Activated CD4-positive, alpha-beta T cell treated with anti-CD3 and anti-CD28 coated beads for 48 hours (primary cell): ENCODE measurements around the gene FBXO24.
"Not testable (repeated sequence)": the region's sequence is repeated elsewhere in the genome, so short reads cannot be mapped to it uniquely, and the experiment has no call there.

Source experiments
- DNase-seq: peaks from one replicate; pipeline ENCODE4 v3.0.0-alpha.2; 2020

FBXO24 gene

DNA sequence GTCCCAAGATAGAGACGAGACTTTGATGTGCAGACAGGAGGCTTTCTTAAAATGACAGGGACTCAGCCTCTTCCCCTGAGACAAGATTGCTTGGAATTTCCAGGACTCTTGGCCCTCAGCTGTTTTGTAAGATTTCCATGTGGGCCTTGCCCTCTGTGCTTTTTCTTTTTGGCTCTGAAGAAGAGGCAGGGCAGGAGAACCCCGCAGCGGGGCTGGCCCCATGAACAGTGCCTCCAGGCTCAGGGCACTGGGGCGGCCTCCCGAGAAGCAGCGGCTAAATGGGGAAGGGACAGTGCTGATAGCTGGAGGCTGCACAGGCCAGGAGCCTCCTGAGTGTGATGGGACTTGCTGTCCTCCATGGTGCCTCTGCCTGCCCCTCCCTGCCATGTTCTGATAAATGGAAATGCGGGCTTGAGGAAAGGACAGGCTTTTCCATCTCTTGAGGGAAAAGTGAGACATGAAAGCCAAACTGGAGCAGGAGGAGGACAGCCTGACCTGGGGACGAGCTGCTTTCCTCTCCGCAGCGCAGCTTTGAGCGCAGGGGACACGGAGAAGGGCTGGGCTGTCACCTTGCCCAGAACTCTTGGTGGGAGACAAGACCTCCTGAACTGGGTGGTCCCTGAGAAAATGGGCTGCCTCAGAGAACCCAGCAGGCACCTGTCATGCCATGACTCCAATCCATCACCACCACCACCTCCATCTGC, 24.5 kb upstream of the FBXO24 start:
- DNase-seq, result no peak

DNA sequence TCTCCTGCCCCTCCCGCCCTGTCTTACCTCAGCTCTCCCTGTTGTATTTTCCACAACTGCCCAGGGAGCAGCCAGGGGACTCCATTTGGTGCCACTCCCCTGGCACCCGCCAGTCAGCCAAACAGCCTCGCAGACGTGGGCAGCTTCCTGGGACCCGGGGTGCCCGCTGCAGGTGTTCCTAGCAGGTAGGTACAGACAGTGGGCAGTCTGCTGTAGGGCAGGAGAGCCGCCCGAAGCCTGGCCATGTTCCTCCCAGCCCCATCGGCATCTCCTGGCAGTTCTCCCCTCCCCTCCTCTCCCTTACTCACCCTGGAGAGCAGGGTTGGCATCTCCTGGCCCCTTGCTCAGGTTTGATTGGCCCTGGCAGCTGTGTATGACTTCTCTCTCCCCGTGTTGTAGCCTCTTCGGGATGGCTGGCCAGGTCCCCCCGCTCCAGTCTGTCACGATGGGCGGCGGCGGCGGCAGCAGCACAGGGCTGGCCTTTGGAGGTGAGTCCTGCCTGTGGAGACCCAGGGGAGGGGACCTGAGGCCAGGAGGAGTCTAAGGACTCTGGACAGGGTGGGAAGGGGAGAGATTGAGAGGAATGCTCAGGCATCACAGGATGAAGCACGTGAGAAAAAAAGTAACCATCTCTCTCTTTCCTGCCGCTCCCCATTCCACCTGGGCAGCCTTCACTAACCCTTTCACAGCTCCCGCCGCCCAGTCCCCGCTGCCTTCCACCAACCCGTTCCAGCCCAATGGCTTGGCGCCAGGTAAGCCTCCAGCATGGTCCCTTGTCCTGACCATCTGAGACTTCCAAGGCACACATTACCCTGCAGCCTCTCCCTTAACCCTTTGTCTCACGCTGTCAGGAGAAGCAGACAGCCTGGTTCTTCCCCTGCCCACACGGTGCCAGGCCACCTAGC, 23.7 kb upstream of the FBXO24 start:
- DNase-seq, result no peak

DNA sequence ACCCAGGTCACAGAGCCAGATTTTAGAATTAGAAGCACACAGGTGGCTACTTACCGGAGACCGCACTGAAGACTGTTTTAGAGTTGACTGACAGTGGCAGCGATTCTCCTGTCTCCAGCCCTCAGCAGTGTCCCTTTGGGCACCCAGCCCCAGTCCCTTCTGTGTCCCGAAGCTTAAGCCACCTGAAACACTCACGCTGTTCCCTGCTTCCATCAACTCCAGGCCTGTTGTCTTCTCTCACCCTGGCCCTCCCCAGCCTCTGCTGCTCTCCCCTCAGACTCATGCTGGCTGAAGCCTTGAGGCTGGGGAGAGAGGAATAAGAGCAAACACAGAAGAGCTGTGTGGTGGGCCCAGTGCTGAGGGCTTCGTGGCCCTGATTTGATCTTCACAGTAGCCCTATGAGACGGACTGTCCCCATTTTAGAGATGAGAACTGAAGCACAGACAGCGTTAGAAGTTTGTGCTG, 23.0 kb upstream of the FBXO24 start:
- DNase-seq, result no peak

DNA sequence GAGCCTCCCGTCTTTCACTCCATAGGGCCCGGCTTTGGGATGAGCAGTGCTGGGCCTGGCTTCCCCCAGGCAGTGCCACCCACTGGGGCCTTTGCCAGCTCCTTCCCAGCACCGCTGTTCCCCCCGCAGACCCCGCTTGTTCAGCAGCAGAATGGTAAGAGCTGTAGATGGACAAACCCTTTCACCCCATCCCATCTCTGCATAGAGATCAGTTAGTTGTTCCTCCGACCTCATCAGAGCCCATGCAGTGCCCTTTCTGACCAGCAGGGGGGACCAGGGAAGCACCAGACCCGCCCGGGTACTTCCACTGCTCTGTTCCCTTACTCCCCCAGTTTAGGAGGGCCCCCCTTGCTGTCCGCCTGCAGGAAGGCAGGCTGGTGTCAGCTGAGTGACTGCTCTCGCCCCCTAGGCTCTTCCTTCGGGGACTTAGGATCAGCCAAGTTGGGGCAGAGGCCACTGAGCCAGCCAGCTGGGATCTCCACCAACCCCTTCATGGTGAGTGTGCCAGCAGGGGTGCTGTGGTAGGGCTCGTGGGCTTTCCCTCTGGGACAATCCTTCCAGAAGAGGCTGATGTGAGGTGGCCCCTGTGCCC, 22.2 kb upstream of the FBXO24 start:
- peak; percentile 90 for DNase-seq

DNA sequence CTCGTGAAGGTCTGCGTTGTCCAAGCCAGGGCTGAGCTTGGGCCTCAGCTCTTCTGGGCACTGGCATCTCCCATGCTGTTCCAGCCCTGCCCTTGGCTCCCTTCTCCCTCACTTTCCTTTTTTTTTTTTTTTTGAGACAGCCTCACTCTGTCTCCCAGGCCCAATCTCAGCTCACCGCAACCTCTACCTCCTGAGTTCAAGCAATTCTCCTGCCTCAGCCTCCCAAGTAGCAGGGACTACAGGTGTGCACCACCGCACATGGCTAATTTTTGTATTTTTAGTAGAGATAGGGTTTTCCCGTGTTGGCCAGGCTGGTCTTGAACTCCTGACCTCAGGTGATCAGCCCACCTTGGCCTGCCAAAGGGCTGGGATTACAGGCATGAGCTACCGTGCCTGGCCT, 21.7 kb upstream of the FBXO24 start:
- not testable (repeated sequence) for DNase-seq

DNA sequence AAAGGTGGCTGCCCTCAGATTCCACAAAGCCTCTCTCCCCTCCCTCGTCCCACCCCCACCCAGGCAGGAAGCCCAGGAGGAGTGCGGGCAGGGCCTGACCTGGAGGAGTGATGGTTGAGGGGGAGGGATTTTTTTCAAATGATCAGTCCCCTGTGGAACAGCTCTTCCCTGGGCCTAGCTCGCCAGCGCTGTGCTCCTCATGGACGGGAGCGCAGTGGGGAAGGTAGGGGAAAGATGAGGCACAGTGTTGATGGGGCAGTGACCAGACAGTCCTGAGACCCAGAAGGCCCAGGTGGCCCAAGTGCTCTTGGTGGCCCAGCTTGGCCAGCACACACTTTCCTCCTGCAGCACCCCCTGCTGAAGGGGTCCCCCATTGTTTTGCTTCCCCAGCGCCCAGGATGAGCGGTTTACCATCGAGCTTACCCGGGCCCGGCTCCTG, 21.0 kb upstream of the FBXO24 start:
- DNase-seq, result no peak

DNA sequence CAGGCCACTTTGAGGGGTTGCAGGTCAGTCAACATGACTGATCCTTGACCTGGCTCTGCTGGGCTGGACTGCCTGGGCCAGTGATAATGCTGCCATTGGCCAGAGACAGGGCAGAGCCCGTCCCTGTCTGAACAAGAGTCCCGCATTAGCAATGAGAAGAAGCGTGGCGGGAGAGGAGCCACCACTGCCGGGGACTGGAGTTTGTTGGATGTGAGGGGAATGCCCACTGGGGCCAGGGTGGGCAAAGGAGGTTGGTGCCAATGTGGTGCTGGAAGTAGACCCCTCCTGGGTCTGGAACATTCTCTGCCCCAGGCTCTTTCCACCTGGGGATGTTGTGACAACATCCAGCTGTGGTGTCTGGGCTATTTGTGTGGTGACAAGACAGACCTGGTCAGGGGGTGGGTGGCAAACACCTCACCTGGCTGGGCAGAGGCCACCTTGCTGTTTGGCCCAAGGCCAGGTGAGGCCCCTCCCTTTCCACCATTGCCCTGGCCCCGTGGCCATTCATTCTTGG, 20.1 kb upstream of the FBXO24 start:
- no peak for DNase-seq

DNA sequence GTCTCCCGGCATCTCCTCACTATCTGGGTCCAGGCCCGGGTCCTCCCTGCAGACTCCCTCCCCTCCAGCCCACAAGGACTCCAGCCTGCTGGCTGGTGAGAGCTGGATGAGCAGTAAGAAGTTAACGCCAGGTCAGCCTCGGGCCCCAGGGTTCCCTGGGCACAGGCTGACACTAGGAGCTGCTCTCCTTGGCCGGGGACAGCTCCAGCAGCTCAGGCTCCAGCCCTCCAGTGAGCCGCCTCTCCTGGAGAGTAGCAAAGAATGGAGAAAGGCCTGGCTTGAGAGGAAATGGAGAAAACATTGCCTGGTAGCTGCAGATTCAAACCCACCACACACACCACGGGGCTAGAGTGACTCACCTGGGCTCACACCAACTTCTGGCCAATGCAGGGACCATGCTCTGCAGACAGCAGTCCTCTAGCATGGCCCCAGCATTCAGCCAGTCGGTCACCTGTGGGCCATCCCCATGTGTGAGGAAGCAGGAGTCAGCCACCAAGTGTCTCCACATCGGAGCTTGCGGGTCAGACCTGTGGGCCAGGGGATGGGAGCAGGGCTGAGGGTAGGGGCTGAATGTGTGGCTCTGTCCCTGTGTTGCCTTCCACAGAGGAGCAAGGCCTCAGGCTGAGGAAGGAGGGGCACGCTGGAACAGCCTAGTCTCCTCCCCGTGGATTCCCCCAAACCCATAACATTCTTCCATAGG, 18.9 kb upstream of the FBXO24 start:
- no peak for DNase-seq

DNA sequence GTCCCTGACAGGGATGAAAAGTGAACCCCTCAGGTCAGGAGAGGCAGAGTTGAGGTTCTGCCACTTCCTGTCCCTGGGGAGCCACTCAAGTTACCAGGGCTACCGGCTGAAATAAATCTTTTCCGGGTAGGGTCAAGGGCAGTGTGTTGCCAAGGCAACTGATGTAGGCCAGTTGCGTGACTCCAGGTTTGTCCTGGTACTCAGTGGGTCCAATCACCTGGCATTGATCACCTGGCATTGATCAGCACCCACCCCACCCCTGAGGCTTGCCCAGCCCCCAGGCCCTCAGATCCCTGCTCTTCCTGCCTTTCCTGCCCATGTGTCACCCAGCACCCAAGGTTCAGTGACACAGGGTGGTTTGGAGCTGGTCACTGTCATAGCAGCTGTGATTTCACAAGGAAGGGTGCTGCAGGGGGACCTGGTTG, 18.4 kb upstream of the FBXO24 start:
- no peak for DNase-seq

DNA sequence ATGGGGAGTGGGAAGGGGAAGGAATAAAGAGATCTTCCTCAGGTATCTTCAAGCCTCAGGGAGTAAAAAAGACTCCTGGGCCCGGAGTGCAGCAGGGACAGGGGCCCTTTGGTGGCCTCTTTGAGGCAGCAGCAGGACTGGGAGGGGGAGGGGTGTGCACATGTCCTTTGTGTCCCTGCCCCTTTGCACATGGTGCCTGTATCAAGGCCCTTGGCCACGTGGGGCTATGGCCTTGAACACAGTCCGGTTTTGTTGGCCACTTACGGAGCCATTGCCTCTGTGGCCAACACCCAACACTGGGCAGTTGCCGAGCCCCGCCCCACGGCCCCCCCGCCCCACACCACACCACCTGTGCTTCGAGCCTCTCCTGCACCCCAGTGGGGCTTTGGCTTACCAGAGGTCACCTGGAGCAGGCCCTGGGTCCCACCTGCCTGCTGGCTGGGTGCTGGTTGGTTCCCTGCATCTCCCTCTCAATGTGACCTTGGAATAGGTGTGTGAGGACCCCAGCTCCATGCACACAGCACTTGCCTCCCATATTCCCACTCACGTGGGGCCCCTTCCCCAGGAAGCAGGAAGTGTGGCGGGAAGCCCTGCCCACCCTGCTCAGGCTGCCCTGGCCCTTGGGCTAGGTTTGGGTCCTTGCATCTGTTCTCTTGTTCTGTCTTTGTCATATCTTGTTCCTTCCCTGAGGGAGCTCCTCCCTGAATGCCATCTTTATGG, 17.8 kb upstream of the FBXO24 start:
- DNase-seq, result no peak

DNA sequence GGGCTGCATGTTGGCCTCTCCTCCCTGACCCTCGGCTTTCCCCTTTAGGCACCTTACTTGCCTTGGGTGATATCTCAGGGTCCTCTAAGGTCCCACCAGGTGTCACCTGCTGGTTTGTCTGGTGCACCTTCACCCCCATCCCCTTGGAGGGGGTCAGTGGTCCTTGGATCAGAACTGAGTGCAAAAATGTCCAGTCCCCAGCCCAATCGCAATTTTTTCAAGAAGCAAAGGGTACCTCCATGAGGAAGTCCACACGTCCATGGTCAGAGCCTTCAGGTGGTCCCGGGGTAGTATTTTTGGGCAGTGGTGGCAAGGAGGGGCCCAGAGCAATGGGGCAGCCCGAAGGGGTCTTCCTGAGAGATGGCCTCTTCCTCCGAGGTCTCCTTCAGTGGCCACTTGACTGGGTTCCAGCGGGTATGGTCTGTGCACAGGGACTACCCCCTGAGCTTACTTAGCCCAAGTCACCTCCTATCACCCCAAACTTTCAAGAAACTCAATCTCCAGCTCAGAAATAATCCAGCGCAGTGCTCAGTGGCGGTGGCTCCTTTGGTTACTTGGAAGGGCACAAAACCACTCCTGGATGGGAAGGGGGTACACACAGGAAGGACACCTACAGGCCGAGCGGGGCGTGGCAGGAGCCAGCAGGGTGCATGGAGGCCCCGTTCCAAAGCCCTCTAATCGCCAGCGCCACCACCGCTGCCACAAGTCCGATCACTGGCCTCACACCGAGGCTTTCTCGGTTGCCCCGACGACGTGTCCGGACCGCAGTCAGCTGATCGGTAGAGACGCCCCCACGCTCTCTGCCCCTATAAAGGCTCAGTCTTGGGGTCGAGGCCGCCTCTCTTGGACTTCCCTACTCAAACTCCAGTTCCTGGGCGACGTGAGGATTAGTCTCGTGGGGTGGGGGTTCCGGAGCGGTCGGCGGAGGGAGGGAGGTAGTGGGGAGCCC, 17.0 kb upstream of the FBXO24 start:
- DNase-seq, result peak; percentile 69

DNA sequence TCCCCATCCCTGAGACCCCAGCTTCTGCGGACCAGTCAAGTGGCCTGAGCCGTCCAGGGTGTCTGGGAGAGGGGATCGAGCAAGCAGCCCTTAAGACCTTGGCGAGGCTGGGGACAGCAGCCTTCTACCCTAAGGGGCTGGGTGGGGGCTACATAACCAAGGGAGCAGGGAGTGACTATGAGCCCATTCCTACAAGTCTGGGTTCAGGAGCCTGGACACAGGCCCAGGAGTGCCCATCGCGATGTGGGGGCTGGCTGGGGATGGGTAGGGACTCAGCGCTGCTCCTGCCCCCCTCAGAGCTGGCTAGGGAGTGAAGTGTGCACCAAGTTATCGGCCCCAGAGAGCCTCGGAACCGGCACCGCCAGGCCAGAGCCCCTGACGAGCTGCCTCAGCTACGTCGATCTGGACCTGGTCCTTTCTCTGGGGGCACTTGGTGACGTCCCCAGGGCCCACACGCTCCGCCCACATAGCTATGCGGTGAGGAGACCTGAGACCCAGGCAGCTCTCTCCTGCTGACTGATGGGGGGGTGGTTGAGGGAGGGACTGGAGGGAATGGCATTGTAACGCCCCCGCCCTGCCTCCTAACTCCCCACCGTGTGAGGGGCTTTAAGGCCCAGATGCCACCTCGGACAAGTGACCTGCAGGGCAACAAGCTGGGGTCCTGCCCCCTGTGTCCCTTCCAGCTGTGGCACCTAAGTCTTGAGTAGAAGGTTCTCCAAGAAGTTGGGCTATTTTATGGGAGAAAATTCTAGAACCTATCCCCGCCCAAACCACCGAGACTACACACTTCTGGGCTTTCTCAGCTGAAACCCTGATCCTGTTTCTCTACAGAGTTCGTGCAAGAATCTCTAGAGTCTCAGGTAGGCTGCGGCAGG, 14.9 kb upstream of the FBXO24 start:
- DNase-seq, result no peak

DNA sequence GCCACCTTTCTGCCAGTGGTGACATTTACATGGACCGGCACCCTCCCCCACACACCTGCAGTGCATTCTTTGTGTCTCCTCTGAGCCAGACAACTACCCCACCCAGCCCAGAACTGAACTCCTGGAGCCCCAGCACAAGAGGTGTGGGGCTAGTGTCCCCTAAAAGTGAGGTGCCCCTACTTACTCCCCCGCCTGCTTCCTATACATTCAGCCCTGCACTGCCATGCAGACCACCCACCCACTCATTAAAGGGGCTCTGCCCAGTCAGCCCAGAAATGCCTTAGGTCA, 14.4 kb upstream of the FBXO24 start:
- no peak for DNase-seq

DNA sequence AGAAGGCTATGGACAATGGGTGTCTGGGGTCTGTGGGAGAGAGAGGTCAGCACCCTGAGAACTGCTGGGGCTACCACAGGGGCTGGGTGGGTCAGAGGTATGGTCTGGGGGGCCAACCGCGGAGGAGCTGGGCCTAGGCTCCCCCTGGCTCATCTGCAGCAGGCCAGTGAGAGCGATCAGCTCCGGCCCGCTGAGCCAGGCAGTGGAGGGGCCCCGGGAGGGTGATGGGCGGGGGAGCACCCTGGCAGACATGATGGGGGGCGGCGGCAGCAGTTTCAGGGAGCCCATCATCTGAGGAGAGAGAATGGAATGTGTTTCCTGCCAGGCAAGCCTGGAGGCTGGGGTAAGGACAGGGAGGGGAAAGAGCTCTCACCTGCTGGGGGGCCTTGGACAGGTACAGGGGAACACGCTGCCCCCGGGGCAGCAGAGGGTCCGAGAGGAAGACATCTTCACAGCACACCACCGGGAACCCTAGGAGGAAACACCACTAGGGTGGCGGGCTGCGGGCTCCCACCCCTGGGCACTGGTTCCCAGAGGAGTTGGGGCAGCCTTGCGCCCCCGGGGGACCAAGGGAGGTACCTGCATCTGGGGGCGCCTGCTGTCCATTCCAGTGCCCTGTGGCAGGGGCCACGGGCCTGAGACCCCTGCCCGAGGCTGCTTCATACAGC, 13.7 kb upstream of the FBXO24 start:
- no peak for DNase-seq

DNA sequence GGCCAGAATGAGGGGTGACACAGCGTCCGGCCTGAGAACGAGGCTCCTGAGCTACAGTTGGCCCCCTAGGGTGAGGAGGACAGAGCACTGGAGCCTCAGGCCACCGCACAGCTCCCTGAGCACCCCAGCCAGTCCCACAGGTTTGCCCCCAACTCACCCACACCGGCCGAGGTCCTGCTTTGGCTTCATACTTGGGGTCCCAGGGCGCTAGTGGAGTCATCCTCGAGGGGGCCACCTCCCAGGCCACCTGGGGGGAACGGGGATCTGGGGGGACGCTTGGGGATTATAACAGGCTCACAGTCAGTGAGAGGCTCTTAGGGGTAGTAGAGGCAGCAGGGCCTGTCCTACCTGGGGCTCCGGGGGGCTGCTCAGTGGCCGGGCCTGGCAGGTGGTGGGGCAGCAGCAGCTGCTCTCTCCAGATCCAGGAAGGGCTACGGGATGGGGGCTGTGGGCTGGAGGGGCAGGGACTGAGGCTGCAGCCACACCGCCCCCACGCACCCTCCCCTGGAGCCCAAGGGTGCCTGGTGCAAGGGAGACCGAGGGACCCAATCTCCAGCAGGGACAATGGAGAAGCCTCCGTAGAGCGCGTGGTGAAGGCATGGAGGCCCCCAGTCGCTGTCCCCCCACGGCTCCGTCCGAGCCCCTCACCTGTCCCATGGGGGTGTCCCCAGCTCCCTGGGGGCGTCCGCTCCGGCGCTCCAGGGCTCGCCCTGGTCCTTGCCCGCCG, 13.0 kb upstream of the FBXO24 start:
- no peak for DNase-seq

DNA sequence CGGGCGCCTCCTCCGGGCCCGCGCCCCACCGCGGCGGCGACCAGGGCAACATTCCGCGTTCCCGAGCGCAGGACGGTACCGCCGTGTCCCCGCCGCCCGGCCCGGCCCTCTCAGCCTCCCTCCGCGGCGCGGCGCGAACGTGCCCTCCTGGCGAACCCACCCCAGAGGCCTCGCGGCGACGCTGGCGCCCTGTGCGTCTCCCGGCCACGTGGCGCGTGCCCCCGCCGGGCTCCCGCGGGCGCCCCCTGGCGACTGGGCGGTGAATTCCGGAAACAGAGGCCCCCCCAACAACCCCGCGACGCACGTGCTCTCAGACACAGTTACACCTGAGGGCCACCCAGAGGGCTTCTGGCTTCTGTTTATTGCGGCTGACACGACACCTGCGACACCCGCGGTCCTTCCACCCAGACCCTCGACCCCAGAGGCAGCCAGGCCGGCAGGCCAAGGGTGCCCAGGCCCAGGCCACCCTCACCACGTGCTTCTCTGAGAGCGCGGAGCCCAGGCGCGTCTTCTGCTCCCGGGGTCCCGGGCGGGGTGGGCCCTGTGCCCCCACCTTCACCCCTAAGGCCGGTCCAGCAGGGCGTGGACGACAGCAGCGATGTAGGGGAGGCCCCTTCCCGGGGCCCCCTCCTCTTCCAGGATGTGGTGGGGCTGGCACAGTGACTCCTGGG, 12.3 kb upstream of the FBXO24 start, which contains the start of gene SAP25:
Gene SAP25, minus strand, starts transcription at position 210 of the 671 bp plus-strand sequence. Its CDS starts 158 bp downstream, at position 52.
- no peak for DNase-seq

DNA sequence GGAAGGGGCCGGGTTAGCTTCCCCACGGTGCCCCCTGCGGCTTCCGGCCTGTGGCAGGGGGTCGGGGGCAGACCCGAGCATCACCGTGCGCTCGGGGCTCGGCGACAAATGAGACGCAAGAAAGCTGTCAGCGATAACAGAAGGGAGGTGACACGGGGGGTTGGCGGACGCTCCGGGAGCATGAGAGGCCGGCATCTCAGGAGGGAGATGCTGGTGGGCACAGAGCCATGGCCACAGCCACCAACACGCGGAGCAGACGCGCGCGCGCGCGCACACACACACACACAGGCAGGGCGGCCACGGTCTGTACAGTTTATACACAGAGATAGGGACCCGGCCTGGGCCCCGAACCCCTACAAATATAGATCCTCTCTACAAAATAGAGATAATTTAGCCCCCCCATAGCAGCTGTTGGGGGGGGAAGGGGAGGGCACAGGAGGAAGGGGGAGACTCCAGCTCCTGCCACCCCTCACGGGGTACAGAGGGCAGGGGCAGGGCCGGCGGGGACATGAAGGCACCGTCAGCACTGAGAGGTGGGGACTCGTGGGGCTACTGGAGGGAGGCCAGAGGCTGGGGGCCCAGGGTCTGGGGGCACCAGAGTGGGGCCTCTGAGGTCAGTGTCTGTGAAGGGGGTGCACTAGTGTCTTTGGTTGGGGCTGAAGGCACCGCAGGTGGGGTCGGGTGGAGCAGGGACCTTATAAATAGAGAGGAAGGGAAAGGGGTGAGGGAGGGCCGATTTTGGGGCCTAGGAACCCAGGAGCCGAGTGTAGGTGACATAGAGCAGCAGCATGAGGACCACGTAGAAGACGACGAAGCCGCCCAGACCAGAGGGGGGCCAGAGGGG, 11.5 kb upstream of the FBXO24 start:
- DNase-seq, result no peak
